ENCODE results near the gene NEURL1B.
A peak's percentile ranks its signal among the peaks of the same experiment; 100 is the strongest.

The NEURL1B gene

DNA sequence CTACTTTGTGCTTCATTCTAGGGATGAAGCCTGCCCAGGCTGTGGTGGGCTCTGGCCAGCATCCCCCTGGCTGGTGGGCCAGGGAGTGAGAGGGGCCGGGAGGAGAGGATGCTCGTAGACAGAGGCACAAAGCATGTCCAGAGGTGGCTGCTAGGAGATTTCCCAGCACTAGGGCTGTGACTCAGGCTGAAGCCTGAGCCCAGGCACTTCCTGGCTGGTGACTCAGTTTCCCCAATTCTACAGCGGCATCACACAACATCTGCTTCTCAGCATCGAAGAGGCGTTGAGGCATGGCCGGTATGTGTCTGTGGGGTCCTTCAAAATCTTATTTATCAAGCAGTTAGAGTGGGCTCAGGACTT lies 74.3 kb downstream of the NEURL1B start:
- no peak for DNase-seq (ENCODE audit: low read depth)

DNA sequence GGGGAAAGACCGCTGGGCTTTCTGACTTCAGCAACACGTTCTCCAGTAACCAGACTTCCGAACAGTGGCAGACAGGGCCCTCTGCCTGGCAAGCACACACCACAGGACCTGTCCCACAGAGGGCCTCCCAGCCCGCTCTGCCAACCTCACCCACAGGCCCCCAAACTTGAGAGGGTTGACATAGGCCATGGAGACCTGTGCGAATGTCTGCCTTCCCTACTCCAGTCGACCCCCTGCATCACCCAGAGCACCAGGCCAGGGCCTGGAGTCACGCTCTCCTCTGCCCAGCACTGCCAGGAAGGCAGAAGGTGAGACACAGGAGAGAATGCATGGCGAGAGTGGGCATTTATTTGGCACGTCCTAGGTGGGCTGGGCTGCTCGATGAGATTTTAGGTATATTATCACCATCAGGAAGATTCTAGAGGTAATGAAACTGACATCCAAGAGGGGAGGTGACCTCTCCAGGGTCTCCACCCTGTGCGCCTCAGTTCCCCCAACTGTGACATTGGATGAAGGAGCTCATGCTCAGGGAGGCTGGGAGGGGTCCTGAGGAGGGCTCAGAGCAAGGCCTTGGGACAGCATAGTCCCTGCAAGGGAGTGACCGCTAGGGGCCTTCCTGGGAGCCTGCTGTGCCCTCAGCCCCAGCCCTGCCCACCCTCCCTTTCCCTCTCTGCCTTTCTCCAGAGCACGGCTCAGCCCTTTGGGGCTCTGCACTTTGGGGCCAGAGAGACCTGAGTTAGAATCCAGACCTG lies 75.0 kb downstream of the NEURL1B start:
- DNase-seq (ENCODE audit: low read depth) = no peak

DNA sequence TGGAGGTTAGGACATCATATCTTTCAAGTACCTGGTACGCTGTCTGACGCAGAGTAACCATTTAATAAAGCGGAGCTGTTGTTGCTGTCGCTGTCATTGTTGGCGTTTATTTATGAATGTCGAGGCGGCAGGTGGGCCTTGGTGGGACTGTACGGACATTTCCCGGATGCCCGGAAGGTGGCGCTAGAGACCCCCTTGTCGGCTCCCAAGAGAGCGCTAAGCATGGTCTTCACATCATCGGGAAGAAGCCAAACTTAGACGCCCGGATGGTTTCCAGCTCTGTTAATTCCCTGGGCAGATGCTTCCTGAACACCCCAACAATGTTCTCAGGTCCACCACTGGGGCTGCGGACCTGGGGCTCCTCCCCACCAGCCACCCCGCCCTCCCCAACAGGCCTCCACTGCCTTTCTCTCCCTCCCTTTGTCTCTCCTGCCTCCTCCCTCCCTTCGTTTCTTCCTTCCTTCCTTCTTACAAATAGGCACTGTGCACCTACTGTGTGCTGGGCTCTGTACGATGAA lies 75.8 kb downstream of the NEURL1B start:
- DNase-seq (ENCODE audit: low read depth) = peak; percentile 78

DNA sequence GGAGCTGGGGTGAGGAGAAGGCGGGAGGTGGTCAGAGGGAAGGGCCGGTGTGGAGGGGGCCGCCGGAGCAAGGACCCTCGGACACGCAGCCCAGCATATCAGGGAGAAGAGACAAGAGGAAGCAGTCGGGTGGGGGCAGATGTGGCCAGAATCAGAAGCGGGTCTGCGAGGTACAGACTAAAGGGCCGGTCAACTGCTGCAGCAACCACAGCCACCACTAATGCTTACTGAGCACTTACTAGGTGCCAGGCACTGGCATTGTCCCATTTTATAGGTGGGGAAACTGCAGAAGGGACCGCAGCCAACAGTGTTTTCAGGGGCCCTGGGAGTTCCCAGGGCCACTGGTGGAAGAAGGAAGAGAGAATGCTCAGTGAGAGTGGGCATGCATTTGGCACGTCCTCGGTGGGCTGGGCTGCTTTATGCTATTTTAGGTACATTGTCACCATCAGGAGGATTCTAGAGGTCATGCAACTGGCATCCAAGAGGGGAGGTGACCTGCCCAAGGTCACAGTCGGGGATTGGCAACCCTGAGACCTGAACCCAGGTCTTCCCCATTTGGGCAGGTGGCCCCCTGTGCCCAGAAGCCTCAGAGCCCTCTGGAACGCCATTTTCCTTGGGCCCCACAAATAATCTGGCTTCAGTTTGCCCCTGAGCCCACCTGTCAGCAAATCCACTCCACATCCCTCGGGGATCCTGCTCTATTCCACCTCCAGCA lies 76.6 kb downstream of the NEURL1B start:
- DNase-seq (ENCODE audit: low read depth) = no peak

DNA sequence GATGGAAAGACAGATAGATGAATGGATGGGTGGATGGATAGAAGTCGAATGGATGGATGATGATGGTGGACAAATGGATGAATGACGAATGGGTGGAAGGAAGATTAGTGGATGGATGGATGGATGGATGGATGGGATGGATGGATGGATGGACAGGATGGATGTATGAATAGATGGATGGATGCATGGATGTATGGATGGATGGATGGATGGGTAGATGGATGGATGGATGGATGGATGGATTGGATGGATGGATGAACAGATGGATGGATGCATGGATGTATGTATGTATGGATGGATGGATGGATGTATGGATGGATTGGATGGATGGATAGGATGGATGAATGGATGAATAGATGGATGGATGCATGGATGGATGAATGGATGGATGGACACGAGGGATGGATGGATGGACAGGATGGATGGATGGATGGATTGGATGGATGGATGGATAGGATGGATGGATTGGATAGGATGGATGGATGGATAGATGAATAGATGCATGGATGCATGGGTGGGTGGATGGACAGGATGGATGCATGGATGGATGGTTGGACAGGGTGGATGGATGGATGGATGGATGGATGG lies 77.6 kb downstream of the NEURL1B start:
- no peak for DNase-seq (ENCODE audit: low read depth)

DNA sequence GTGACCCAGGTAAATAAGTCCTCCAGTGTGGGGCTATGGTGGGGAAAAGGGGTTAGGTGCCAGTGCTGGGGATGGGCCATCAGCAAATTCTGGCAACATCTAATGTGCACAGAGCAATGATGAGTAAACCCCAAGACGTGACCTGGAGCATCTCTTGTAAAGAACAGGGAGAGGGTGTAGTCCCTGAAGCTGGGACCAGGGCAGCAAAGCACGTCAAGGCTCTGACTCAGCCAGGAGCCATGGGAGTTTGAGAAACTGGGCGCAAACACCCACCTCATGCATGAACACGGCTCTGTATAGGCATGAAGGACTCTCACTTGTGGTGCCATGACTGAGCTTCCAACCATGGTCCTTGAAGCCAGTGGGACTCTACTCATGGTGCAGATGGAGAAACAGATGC lies 78.1 kb downstream of the NEURL1B start:
- DNase-seq (ENCODE audit: low read depth) = no peak

DNA sequence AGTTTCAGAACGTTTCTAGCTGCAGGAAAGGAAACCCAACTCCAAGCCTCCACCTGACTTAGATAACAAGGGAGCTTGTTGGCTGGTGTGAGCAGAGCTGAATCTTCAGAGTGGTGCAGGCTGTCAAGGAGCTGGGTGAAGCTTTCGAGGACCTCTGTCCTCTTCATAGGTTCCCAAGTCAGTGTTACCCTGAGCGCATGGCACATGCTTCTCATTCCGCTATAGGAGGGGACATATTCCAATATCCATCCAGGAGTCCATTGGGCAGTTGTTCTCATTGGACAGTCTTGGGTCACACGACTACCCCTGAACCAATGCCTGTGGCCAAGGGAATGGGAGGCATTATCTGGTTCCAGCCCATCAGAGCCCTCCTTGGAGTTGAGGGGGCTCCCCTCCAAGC lies 79.6 kb downstream of the NEURL1B start:
- no peak for DNase-seq (ENCODE audit: low read depth)

DNA sequence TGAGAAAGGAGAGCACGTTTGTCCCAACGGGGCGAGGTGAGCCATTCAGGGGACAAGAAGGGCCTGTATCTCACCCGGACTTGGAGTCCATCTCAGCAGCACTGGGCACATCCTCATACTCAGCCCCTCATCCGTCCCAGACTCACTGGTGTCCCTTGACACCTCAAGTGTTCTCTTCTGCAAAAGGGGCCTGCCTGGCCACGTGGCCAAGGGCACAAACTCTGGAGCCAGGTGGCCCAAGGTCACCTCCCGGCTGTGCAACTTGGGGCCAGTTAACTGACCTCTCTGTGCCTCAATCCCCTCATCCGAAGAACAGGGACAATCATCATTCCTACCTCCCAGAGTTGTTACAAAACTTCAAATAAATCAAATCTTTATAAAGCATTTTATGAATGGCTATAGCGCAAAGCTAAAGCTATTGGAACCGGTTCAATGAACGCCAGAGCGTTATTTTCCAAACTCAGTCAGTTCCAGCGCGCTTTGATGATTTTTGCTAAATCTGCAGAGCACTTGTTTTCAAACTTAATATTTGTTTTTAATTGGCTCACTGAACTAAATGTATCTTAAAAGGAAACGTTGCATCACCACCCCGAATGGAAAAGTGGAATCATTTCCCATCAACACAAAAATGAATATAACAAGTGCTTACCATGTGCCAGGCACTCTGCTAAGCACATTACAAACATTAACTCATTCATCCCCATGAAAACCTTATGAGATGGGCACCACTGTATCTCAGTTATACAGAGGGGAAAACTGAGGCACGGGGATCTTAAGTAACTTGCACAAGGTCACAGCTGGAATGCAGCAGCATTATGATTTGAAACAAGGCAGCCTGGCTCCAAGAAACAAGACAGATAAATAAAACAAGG lies 80.6 kb downstream of the NEURL1B start:
- DNase-seq (ENCODE audit: low read depth) = no peak

DNA sequence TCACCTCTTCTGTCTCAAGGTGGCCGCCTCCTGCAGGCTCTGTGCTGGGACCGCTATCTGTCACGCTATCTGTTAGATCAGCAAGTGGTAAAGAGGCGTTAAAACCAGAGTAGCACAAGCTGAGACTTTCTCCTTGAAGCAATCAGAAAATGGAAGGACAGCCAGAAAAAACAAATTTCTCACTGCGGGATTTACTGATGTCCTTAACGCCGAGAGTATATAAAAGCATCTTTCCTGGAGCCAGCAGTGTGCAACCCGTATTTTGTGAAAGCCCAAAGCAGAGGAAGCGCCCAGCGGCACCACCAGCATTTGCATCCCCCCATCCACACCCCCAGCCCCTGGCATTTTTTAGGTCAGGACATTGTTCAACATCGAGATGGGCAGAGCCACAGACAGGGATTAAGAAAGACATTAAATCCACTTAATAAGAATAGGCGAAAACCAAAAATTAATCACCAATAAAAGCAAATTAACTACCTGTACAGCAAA lies 81.3 kb downstream of the NEURL1B start:
- no peak for DNase-seq (ENCODE audit: low read depth)

DNA sequence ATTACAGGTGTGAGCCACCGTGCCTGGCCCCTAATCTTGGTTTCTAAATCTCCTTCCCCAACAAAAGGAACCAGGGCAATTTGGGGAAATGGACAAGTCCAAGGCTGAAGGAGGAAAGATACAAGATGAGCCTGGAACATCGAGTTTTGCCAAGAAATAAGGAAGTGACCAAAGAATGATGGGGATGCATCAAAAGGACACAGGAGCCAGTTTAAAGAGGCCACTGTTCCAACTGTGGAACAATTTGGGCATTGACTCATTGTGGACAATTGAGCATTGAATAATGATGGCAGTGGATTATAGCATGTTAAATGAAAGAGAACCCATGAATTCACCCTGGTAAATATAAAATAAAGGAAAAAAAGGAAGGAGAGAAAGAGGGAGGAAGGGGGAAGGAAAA lies 82.4 kb downstream of the NEURL1B start:
- DNase-seq (ENCODE audit: low read depth) = no peak

DNA sequence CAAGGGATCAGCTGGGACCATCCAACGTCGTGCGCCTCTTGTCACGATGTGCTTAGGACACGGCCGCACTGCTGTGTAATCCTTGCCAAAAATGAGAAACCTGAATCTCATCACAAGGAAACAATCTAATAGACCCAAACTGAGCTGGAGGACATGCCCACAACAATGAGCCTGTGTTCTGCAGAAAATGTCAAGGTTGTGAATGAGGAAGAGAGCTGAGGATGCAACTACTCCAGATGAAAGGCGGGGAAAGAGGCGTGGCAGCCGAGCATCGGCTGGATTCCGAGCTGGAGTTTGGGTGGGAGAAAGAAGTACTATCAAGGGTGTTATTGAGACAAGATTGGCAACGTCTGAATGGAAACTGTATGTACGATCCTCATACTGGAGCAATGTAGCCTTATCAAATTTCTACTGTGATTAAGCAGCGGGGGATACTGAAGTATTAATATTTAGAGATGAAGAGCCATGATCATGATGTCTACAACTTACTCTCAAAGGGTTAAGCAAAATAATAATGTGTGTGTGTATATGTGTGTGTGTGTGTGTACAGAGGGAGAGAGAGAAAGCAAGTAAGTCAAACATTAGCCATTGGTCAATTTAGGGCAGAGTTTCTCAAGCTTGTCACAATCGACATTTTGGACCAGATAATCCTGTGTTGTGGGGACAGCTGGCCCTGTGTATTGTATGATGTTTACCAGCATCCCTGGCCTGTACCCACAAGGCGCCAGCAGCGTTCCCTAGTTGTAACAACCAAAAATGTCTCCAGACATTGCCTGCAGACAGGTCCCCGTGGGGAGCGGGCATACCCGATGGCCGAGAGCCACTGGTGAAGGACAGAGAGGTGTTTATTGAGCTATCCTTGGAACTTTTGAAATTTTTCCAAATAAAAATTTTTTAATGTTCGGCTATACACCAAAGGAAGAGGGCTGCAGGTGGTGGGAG lies 83.5 kb downstream of the NEURL1B start:
- no peak for DNase-seq (ENCODE audit: low read depth)

DNA sequence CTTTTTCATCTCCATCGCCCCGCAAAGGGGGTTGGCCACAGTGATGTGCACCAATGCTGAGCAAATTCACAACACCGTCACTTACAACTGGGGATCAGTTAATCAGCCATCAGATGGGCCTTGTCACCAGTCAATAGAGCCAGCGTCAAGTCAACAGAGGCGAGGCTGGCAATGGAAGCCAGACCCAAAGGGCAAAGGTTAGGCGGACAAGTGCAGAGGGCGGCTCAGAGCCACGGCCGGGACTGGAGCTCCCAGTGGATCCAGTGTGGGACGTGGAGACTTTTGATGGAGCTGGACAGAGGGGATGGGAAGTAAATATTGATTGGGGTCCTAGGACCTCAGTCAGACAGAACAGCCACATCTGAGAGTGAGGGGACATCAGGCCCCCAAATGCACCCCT lies 84.2 kb downstream of the NEURL1B start:
- no peak for DNase-seq (ENCODE audit: low read depth)

DNA sequence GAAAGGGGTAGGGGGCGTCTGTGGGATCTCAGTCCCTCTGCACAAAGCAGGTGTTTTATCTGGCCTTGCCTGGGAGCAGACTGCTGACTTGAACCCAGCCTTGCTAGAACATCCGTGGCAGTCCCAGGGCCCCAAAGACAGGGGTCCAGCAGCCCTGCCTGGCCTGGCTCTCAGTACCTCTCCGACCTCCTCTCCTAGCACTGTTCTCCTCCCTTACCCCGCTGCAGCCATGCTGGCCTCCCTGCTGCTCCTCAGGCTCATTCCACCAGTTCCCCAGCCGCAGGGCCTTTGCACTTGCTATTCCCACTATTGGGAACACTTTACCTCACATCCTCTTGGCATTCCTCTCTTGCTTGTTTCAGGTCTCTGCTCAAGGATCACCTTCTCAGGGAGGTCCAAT lies 84.7 kb downstream of the NEURL1B start:
- no peak for DNase-seq (ENCODE audit: low read depth)

DNA sequence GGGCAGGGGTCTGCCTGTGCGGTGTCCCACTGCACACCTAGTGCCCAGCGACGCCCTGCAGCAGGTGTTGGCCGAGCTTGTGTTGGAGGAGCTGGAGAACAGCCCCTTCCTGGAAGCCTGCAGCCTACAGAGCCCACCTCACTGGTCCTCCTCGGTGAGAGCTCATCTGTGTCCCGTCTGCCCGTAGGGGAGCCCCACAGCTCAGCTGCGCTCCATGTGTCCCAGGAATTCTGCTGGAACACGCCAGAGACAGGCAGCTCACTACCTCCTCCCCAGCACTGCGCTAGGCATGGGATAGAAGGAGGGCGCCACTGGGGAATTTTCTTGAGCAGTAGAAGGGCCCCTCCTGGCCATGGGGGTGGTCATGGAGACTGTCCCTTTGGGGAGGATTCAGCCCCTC lies 85.9 kb downstream of the NEURL1B start:
- no peak for DNase-seq (ENCODE audit: low read depth)

DNA sequence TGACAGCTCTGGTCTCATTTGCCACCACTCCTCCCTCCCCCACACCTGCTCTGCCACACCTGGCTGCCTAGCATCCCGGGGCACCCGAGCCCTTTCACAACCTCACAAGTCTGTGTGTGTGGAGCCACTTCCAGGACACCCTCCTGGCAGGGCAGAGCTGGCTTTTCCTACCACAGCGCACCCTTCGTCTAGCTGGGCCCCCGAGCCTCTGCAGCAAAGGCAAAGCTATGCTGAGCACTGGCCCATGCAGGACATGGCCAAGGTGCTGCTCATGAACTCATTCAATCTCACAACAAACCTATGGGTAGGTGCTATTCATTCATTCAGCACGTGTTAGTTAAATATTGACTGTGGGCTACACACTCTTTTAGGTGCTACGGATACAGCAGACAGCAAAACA lies 86.5 kb downstream of the NEURL1B start:
- DNase-seq (ENCODE audit: low read depth) = no peak

DNA sequence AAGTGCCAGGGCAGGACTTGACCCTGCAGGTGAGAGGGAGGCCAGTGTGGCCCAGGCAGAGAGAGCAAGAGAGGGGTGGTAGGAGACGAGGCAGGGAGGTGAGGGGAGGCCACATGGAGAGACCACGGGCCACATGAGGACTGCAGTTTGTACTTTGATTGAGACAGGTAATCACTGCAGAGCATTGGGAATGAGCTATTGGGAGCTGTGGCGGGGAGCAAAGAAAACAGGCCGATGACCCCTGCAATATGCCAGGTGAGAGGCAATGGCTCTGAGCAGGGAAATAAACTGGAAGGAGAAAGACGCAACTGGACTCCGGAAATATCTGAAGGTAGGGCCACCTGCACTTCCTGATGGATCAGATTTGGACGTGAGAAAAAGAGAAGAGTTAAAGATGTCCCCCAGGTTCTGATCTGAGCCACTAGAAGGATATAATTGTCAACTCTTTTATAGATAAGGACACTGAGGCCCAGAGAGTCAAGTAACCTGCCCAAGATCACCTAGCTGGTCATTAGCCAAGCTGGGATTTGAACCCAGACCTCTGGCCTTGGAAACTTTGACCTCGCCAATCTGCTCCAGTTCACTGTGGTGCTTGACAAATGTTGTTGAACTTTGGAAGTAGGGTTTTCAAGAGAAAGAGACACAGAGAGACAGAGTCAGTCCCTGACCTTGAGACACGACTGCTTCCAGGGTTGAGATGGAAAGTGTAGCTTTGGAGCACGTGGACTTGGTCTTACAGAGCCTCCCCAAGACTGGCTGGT lies 87.6 kb downstream of the NEURL1B start:
- DNase-seq (ENCODE audit: low read depth) = no peak

DNA sequence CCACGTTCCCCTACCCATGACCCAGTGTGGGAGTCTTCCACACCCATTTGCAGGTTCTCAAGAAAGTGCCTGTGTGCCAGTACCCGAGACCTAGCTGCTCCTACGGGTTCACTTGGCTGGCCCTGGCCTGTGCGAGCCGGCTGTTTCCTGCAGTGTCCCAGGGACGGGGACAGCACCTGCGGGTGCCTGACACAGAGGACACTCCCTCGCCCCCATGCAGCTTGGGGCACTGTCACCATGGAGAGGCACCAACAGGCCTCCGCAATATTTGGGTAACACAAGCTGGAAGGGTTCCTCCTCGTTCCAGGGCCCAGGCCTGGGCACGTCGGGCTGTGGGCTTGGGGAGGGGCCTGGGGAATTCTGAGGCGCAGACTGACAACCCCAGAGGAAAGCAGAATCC lies 88.5 kb downstream of the NEURL1B start:
- no peak for DNase-seq (ENCODE audit: low read depth)

DNA sequence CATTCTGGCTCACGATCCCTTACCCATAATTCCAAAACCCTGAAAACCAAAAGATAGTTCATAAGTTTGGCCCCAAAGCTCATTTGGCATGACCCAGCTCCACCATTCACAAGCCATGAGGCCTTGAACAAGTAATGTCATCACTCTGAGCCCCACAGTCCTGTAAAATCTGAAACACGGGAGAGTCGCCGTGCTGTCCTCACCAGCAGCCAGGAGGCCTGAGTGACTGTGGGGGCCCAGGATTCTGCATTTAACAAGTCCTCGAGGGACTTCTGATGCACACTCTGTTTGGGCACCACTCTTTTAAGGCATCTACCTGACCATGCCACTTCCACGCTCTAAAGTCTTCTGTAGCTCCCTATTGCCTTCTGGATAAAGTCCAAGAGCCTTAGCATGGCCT lies 89.2 kb downstream of the NEURL1B start:
- no peak for DNase-seq (ENCODE audit: low read depth)

DNA sequence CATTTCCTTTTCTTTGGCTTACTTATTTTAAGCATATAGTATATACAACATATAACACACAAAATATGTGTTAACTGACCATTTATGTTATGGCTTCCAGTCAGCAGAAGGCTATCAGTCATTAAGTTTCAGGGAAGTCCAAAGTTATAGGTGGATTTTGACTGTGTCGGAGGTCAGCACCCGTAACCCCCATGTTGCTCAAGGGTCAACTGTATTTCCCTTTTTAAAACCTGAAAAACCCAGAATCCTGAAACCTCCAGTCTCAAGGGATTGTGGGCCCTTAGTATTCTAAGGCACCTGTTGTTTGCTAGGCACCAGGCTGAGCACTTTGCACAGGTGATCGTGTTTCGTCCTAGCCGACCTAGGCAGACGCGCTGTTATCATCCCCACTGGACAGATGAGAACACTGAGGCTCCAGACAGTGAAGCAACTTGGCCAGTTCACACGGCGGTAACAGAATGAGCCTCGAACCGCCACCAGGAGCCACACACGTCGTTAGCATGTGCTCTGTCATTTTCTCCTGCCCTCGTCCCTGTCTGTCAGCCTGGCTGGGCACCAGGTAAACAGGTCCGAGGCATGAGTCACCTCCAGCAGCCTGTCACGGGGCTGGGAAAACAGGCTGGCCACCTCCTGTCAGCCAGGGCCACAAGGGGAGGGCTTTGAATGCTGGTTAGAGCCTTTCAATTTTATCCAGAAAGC lies 90.1 kb downstream of the NEURL1B start:
- no peak for DNase-seq (ENCODE audit: low read depth)

DNA sequence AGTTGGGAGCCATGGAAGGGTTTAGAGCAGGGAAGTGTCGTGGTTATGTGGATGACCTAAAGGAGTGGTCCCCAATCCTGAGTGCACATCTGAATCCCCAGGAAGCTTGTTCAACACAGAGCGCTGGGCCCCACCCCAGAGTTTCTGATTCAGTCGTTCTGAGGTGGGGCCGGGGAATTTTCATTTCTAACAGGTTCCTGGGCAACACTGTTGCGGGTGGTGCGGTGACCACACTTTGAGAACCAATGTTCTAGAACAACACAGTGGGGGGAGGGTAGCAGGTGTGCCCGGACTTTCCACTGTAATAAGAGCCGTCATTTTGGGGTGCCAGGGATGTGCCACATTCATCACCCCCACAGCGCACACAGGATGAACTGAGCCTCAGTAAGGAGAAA lies 90.6 kb downstream of the NEURL1B start:
- DNase-seq (ENCODE audit: low read depth) = no peak
